GM21528 (cell line): Measurements from ENCODE around the gene DPM2.

Source experiments
- ATAC-seq: cut with Tn5 transposase; IDR thresholded peaks from one replicate; pipeline ENCODE4 v1.9.1; 2021; ENCODE audit warnings: mild to moderate bottlenecking, moderate library complexity; ENCODE audit not compliant: unreplicated experiment, low FRiP score

The DPM2 gene

DNA sequence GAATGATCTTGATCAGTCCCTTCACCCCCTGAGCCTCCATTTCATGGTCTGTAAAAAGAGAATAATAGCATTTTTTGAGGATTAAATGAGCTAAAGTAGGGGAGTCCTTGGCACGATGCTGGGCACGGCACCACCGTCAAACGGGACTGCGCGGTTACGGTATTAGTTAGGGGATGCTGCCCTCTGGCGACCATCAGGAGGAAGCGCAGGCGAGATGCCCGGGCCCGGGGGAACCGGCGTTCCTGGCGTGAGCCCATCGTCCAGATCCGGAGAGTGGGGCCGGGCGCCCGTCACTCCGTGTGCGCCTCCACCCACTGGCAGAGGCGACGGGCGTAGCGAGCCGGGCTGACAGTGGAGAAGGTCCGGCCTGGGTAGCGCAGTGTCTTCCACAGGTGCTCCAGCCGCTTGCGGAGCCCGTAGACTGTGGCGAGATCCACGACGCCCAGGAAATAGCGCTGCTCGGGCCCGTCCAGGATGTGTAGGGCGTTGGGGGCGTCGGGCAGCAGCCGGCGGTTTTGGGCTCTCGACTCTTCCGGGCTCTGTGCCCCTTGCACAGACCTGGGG lies 16.0 kb downstream of the DPM2 start:
- no peak for ATAC-seq

DNA sequence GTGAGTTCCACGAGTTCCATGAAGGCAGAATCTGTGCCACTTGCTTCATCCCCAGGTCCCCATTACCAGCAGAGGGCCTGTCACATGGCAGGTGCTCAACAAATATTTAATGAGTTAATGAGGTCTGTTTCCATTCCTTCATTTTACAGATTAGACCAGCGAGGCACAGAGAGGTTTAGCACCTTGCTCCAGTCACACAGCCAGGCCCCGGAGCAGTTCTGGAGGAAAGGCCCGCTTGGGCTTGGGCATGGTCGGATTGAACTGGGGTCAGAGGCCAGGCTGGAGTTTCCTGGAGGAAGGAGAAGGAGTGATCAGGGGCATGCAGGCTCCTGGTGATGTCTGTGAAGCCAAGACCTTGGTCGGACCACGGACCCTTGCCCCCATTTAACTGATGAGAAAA lies 16.9 kb downstream of the DPM2 start:
- no peak for ATAC-seq

DNA sequence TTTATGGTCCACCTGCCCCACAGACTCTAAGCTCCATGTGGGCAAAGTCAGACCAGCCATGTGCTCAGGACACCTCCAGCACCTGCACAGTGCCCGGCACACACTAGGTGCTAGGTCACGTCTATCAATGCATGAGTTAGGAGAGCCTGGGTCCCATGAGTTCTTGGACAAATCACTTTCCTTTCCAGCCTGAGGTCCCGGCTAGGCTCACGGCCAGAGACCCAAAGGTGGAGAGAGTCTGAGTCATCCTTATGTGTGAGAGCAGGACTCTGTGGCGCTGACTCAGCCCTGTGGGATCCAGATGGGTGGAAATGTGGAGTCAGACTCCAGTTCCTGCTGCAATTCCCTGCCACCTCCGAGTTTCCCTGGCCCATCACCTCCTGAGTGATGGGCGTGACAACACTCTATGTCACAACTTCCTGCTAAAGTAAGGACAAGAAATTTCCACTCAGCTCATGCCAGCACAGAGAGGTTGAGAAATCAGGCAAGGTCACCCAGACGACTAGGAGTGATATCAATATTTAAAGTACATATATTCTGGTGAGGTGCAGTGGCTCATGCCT lies 18.3 kb downstream of the DPM2 start:
- no peak for ATAC-seq

DNA sequence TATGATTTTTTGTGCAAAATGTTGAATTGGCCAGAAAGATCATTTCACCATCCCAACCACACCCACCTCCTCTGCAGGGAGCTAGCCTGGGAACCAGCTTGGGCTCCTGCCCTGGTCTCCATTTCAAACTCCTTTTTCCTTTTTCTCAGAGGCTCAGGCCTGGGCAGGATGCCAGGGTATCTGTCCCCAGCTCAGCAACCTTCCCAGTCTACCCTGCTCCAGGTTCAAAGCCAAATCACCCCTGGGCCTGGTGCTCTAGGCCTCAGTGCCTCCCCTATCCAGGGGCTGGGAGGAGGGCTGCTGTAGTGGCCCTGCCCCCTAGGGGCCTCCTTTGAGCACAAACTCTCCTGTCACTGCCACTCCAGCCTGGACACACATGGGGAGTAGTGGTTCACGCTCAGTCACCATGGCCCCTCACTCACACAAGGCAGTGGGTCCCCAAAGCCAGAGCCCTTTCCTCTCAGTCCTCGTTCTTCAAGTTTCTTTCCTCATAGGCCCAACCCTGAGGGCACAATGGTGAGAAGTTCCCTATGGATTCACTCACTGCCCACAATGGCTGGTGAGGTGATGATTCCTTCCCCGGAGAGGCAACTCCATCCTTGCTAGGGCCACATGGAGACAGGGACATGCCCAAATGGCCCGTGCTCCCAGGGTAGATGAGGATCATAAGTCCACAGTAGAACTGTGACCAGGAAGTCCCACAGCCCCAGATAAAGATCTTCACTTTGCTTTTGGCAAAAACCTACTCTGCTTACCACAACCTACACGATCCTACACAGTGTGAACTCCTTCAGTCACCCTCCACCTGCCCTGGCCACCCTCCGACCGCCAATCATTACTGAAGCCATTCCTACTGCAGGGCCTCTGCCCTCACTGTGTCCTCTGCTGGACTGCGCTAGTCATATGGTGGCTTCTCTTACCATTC lies 19.2 kb downstream of the DPM2 start:
- no peak for ATAC-seq

DNA sequence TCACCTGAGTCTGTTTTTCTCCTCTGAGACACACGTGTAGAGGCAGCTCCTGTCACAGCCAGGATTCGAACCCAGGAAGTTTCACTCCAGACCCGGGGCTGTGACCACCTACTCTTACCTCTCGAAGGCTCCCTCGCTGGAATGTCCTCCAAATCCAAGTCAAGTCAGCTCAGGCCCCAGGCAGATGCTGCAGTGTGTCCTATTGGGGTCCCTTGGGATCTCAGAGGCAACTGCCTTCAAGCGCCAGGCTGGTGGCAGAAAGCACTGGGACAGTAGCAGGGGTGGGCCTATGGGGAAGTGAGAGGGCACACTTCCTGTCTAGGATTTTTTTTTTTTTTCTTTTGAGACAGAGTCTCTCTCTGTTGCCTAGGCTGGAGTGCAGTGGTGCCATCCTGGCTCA lies 20.1 kb downstream of the DPM2 start:
- ATAC-seq = peak; percentile 17

DNA sequence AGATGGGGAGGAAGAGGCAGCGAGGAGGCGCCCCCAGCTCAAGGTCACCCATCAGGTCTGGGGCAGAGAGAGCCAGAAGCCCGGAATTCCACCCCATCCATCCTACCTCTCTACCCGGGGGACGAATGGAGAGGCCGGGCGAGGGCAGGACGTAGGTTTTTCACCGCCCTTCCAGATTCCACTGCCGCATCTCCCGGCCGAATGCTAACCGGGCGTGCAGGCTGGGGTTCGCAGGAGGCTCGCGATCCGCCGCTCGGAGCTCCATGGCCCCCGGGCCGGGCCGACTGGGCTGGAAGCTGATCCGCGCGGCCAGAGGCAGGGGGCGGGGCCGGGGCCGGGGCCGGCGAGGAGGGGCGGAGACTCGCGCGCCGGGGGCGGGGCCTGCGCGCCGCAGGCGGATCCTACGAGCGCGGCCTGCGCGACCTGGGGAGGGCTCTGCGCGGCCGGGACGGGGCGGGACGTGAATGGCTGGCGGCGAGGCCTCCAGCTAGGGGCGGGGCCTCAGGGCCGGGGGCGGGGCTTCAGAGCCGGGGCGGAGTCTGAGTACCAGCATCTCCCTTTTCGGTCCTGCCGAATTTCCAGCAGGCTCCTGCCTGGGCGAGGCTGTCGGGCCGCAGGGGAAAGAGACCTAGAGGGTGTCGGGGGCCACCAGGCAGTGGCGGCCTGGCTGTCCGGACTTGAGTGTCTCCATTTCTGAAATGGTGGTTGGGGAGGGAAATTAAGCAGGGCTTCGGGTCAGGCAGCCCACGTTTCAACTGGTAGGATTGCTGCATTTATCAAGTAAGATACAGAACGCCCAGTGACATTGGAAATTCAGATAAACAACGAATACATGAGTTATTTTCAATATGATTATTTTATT lies 20.7 kb downstream of the DPM2 start, which contains the start of gene ST6GALNAC4:
TSS of gene ST6GALNAC4 (minus strand) at position 322 of the 862 bp plus-strand sequence. CDS start 622 bp downstream, outside the sequence.
- peak; percentile 54 for ATAC-seq

DNA sequence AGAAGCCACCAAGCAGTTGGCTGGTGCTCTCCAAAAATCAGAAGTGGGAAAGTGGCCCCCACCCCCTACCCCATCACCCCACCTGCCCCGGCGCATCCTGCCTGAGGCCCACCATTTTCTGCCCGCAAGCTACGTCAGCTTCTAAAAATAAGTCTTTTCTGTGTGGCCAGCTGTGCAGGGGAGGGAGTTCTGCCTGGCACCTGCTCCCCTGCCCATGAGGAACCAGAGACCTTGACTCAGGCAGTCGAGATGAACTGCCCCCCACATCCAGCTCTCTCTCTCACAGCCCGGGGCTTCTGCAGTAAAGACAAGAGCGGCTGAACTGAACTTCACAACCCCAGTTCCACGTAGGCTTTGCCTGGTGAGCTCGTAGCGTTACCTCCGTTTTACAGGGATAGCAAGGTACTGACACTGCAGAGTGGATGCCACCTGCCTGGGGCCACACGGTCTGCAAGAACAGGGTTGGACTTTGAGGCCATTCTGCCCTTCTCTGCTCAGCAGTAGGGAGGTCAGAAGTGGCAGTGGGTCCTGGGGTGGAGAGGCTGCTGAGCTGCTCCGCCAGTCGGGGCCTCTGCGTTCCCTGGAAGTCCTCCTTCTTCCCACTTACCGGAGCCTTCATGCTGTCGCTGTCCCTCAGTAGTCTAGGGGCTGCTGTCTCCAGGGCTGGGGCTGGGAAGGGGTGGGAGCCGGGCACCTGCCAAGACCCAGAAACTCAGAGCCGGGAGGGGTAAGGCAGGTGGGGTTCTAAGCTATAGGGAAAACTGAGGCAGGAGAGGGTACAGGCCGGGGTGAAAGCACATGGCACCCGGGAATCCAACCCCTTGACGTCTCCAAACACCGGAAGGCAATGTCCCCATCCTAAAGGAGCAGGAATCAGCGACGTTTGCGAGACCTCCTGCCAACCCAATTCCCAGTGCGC lies 21.6 kb downstream of the DPM2 start:
- ATAC-seq = no peak

DNA sequence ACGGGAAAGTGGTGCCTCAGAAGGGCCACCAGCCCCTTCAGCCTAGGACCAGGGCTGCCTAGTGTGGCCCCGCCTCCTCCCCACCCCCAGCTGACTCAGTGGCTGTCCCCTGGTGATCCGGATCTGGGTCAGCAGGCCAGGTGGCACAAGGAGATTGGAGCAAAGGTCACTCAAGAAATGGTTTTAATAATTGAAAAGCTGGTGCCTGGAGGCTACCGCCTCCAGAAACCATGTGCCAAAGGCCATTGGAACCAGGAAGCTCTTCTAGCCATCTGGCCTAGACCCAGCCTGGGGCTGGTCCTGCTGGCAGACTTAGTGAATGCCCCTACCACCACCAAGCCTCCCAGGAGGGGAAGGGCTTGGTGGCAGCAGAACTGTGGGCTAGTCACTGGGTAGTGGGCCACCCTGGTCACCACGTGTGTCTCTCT lies 22.3 kb downstream of the DPM2 start:
- ATAC-seq = no peak

DNA sequence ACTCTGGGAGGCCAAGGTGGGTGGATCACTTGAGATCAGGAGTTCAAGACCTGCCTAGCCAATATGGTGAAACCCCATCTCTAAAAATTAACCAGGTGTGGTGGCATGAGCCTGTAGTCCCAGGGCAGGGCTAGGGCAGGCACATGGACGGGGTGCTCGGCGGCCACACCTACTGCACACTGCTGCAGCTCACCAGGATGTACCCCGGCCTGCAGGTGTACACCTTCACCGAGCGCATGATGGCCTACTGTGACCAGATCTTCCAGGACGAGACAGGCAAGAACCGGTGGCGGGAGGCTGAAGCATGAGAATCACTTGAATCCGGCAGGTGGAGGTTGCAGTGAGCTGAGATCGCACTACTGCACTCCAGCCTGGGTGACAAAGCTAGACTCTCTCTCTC lies 24.0 kb downstream of the DPM2 start:
- ATAC-seq = no peak

DNA sequence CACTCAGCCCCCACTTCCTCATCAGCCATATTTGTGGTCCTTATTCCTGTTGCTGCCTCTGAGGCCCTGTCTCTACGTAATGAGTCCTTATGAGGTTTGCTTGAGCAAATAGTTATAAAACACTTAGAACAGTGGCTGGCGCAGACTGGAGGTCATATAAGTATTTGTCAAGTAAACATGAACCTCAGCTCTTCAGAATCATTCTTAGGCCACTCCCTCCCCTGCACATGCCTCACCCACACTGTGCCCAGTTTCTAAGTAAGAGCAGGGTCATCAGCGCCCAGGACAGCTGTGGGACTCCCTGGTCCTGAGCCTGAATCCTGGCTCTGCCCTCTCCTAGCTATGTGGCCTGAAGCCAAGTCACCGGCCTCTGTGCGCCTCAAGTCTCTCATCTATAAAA lies 24.8 kb downstream of the DPM2 start:
- ATAC-seq = no peak

DNA sequence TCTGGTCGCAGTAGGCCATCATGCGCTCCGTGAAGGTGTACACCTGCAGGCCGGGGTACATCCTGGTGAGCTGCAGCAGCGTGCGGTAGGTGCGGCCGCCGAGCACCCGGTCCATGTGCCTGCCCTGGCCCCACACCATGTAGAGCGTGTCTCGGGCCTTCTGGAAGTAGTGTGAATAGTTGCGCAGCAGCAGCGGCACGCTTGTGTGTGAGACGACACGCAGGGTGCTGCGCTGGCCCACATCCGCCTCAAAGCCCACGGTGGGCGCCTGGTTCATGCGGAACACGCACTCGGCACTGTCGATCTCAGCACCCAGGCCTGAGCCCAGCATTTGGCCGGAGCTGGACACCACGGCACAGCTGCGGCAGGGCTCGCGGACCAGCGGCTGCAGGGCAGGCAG lies 25.4 kb downstream of the DPM2 start:
- no peak for ATAC-seq

DNA sequence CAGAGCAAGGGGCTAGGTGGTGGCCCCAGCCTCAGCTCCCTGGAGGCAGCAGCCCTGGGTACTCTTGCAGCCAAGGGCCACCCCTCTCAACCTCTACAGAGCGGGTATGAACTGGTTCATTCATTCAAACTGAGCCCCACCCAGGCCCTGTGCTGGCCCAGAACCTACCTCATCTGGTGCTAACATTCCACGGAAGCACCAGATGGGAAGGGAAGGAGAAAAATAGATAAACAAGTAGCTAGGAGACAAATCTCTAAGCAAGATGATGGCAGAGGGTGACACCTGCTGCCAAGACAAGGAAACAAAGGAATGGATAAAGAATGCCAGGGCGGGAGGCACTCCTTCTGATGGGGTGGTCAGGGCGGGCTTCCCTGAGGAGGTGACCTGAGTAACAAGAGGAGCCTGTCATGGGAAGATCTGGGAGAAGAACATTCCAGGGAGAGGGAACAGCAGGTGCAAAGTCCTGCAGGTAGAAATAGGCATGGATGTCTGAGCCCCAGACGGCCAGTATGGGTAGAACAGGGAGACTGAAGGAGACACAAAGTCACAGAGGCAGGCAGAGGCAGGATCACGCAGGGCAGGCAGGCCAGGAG lies 26.9 kb downstream of the DPM2 start:
- ATAC-seq = no peak

DNA sequence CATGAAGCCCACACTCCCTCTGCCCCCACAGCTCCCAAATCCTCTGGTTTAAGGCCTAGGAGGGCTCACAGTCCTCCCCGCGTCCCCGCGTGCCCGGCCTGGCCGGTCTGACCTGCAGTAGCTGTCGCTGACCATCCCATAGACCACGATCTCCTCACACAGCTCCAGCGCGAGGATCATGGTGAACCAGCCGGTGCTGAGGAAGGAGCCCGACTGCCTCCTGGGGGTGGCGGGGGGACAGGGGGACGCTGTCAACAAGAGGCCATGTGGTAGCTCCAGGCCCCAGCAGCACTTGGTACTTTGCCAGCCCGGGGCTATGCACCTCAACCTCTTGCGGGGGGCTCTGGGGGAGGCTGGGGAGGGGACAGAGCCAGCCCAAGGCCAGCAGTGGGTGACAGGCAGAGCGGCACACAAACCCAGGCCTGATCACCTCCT lies 27.8 kb downstream of the DPM2 start:
- ATAC-seq = no peak

DNA sequence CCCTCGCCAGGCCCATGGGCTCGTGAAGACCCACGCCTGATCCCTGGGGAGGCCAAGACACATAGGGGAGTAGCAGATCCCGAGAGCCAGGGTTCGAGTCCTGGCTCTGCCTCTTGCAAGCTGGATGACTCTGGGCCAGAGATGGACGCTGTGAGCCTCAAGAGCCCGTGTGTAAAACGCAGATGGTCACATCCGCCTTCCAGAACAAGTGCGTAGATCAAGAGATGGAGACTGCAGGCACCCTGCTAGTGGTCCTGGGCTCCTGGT lies 29.1 kb downstream of the DPM2 start:
- ATAC-seq = no peak

DNA sequence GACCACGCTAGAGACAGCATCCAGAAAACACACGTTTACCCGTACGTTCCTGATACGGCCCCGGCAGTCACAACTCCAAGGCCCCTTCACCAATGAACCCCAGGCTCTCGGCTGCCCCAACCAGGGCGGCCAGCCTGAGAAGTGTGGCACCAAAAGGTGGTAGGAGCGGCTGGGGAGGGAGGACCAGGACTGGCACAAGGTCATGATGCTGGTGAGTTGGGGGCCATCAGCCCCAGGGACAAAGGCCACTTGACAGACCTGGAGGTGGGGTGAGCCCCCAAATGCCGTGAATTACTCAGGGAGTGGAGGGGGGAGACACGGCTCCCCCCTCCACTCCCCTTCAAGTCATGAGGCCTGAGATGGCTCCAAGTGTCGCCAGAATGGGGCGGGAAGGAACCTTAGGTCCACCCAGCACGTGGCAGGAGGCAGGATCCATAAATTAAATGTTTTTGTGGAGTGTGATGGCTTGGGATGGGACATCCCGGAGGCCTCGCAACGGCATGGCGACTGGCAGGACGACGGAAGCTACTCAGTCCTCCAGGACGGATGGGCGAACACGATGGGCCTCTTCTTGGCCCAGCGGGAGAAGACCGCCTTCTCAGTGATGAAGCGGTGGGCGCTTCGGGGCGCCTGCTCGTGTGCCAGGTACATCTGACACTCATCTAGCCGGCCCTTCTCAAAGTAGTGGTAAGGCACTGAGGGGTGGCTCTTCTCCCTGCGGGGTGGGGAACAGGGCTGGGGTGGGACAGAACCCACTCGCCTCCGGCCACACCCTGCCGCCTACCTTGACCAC lies 29.6 kb downstream of the DPM2 start:
- no peak for ATAC-seq

DNA sequence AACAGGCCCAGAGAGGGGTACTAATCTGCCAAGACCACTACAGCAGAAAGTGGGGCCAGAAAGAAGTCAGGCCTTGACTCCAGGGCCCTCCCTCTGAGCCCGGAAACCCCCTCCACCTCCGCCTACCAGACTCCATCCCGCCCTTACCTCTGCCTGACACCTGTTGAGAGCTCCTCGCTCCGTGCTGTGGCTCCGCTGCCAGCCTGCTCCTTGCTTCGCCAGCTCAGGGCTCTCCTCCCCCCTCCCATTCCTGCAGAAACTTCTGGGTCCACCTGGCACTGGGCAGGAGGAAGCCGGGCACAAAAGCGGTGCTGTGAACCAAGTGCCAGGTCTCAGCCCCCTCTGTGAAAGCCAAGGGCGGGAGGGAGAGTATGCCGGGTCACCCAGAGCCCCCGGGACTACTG lies 31.9 kb downstream of the DPM2 start:
- no peak for ATAC-seq

DNA sequence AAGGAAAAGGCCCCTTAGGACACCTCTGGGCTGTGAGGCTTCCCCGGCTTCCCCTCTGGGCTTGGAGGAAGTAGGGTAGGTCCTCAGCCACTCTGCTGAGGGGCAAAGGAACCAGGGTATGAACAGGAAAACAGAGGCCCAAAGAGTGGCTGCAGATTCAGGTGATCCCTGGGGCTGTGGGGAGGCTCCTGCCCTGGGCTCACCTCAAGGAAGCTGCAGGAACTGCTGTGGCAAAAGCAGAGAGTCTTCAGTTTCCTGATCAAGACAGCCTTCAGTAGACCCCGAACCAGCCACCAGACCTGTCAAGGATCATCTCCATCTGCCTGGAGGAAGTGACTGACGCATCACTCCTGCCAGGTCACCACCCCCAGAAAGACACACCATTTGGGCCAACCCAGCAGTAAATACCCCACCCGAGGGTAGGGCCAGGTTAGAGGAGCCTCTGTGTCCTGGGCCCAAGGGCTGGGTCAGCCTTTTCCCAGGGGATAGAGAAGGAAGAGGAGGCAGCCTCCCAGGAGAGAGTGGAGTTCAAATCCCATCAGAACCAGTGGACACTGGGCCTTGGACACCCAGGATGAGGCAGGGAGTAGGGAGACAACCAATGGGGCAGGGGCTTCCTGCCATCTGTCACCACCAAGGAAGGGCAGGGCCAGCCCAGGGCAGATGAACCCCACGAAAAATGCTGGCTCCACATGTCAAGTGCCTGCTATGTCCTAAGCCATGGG lies 32.5 kb downstream of the DPM2 start:
- ATAC-seq = no peak

DNA sequence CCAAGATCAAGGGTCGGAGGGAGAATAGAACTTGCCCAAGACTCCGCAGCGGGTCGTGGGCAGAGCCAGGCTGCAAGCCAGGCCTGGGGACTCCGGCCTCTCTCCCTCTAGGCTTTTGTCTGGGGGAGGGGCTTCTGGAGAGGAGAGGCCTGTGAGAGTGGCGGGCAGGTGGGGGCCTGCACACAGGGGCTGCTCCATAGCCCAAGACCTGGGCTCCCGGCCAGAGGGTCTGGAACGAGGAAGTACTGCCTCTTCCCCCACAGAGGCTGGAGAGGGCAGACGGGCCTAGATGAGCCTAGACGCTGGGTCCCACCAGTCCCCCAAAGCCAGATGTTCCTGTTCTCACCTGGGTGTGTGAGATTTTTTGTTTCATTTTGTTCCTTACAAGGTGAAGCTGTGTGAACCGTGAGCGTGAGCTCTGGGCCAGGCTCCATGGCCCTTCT lies 33.1 kb downstream of the DPM2 start:
- no peak for ATAC-seq
